Gastroesophageal sphincter (tissue), 4 donors: ENCODE measurements around the gene CUL5. TPM values are rescaled to one million over a fixed set of nuclear protein-coding genes. Genes with fewer than 3 reads are reported as not detected.

ENCODE experiments used
- ATAC-seq: fragments of 150-250 bp; one replicate; pipeline ENCODE4 v1.9.1; 2016; ENCODE audit warnings: mild to moderate bottlenecking, moderate library complexity
- H3K27ac ChIP-seq, 4 donors: fragments of 200-600 bp; sonication (generic) in 3 of 4; 1 replicate in 3 of 4; 2 replicates in 1 of 4; pipeline ENCODE4 v1.5.1; 2016 to 2019
- H3K27me3 ChIP-seq: fragments of 200-600 bp; sonication (generic); one replicate; pipeline ENCODE4 v1.5.1; 2019
- H3K36me3 ChIP-seq, 2 donors: fragments of 200-600 bp; sonication (generic); one replicate each; pipeline ENCODE4 v1.5.1; 2019; ENCODE audit warnings: control low read depth in 1 of 2
- H3K4me1 ChIP-seq, 3 donors: fragments of 200-600 bp; sonication (generic); 1 replicate in 2 of 3; 2 replicates in 1 of 3; pipeline ENCODE4 v1.5.1; 2016 to 2019; ENCODE audit warnings: control low read depth in 2 of 3
- H3K4me3 ChIP-seq, 2 donors: fragments of 200-600 bp; sonication (generic); one replicate each; pipeline ENCODE4 v1.5.1; 2019; ENCODE audit warnings: mild to moderate bottlenecking in 1 of 2, moderate library complexity in 1 of 2
- H3K9me3 ChIP-seq, 3 donors: fragments of 200-600 bp; sonication (generic); one replicate each; pipeline ENCODE4 v1.5.1; 2017 to 2019; ENCODE audit warnings: control low read depth in 2 of 3
- EP300 ChIP-seq: sonication (generic); formaldehyde crosslinking; IDR thresholded peaks from one replicate; pipeline ENCODE4 v1.6.1; 2017; ENCODE audit warnings: antibody characterized with exemption, mild to moderate bottlenecking
- POLR2A ChIP-seq, 2 donors: fragments of 450-650 bp; IDR thresholded peaks; one replicate each; pipeline ENCODE4 v1.6.1; 2017; ENCODE audit warnings: antibody characterized with exemption in 2 of 2, mild to moderate bottlenecking in 2 of 2, moderate library complexity in 1 of 2
- POLR2AphosphoS5 ChIP-seq: sonication (generic); formaldehyde crosslinking; IDR thresholded peaks from one replicate; pipeline ENCODE4 v1.6.1; 2017; ENCODE audit warnings: antibody characterized with exemption
- WGBS, 2 donors: methylation state at CpG; one replicate each; pipeline ENCODE4 v1.1.5; 2018; ENCODE audit warnings: low coverage in 1 of 2; 5-methylcytosine and 5-hydroxymethylcytosine counted together
- total RNA-seq, 4 donors: library from RNA; depleted of rRNA; stranded (reverse); fragments of >200 nt; gene quantifications; one replicate each; pipeline ENCODE4 v1.1.0, GENCODE V29; 2016
- TF ChIP-seq, protein P1 (sequence below), 4 experiments: fragments of 200-600 bp in 2 of 4; fragments of 450-650 bp in 2 of 4; sonication (generic) in 1 of 4; IDR thresholded peaks; one replicate each; pipeline ENCODE4 v1.5.1; 2017 to 2019; ENCODE audit warnings: antibody characterized with exemption in 4 of 4, mild to moderate bottlenecking in 2 of 4, moderate library complexity in 2 of 4

CUL5 gene
- total RNA-seq, 4 donors from 2014 or later: 33.0 to 38.8 (median 33.8) TPM

DNA sequence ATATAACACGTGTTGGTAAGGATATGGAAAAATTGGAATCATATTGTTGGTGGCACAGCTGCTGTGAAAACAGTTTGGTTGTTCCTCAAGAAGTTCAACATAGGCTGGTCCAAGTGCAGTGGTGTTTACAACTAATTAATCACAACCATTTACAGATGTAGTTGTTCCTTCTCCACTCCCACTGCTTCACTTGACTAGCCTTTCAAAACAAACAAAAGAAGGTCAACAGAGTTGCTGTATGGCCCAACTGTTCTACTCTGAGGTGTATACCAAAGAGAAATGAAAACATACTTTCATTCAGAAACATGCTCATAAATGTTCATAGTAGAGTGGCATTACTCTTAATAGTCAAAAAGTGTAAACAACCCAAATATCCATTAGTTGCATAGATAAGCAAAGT is 76.1 kb downstream of the CUL5 start:
- no peak for TF ChIP-seq EP300
- TF ChIP-seq, protein P1, sequence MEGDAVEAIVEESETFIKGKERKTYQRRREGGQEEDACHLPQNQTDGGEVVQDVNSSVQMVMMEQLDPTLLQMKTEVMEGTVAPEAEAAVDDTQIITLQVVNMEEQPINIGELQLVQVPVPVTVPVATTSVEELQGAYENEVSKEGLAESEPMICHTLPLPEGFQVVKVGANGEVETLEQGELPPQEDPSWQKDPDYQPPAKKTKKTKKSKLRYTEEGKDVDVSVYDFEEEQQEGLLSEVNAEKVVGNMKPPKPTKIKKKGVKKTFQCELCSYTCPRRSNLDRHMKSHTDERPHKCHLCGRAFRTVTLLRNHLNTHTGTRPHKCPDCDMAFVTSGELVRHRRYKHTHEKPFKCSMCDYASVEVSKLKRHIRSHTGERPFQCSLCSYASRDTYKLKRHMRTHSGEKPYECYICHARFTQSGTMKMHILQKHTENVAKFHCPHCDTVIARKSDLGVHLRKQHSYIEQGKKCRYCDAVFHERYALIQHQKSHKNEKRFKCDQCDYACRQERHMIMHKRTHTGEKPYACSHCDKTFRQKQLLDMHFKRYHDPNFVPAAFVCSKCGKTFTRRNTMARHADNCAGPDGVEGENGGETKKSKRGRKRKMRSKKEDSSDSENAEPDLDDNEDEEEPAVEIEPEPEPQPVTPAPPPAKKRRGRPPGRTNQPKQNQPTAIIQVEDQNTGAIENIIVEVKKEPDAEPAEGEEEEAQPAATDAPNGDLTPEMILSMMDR (IDR thresholded peaks at IDR 0.05): no peak
- TF ChIP-seq POLR2A (IDR thresholded peaks at IDR 0.05): no peak
- no peak for TF ChIP-seq POLR2AphosphoS5
- WGBS, 2 donors: 88 to 89% methylated on average over 1 of the region's 1 CpG
- no peak for ATAC-seq
- H3K9me3 ChIP-seq: no peaks in the 10 kb centered on the region
- H3K4me3 ChIP-seq: no peak overlapping the region
- H3K36me3 ChIP-seq: peaks cover 0 to 68% of the 10 kb centered on the region in 2 donors
- H3K27me3 ChIP-seq: no peaks in the 10 kb centered on the region
- no peak overlapping the region for H3K27ac ChIP-seq
- H3K4me1 ChIP-seq: no peaks in the 10 kb centered on the region

DNA sequence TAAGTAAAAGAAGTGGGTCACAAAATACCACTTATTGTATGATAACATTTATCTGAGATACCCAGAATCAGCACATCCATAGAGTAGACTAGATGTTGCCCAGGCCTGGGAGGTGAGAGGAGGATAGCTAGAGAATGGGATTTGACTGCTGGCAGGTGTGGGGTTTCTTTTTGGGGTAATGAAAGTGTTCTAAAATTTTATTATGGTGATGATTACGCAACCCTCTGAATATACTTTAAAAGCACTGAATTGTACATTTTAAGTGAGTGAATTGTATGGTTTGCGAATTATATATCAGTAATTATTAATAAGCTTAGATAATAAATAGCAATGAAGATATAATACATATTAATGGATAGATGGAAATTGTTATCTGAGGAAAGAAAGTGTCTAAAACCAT is 77.0 kb downstream of the CUL5 start:
- Histone ChIP-seq H3K4me1 (no peaks in the 10 kb centered on the region), H3K4me3 (no peak overlapping the region), H3K27ac (no peak overlapping the region), H3K27me3 (no peaks in the 10 kb centered on the region), H3K9me3 (no peaks in the 10 kb centered on the region), H3K36me3 (peaks cover 0 to 68% of the 10 kb centered on the region in 2 donors)
- 93 to 97% methylated on average over 2 of the region's 2 CpGs for WGBS, 2 donors
- TF ChIP-seq POLR2AphosphoS5: no peak
- no peak for TF ChIP-seq EP300
- TF ChIP-seq POLR2A (IDR thresholded peaks at IDR 0.05): no peak
- TF ChIP-seq, protein P1 (IDR thresholded peaks at IDR 0.05): no peak
- ATAC-seq: no peak

DNA sequence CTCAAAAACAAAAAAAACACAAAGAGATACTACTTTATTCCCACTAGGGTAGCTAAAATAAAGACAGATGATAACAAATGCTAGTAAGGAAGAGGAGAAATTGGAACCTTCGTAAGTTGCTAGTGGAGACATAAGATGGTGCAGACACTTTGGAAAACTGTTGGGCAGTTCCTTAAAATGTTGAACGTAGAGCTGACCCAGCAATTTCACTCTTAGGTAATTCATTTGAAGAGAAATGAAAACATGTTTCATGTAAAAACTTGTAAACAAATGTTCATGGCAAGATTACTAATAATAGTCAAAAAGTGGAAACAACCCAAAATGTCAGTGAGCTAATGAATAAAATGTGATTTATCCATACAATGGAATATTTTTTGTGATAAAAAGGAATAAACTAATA is 83.4 kb downstream of the CUL5 start:
- H3K9me3 ChIP-seq: no peaks in the 10 kb centered on the region
- H3K4me3 ChIP-seq: no peak overlapping the region
- H3K27ac ChIP-seq: no peak overlapping the region
- 42 to 50% methylated on average over 2 of the region's 2 CpGs for WGBS, 2 donors
- TF ChIP-seq EP300 (no peak), POLR2A (IDR thresholded peaks at IDR 0.05) (no peak), POLR2AphosphoS5 (no peak)
- TF ChIP-seq, protein P1 (IDR thresholded peaks at IDR 0.05): no peak
- H3K27me3 ChIP-seq: no peaks in the 10 kb centered on the region
- H3K4me1 ChIP-seq: no peaks in the 10 kb centered on the region
- ATAC-seq: no peak
- peaks cover 0 to 77% of the 10 kb centered on the region in 2 donors for H3K36me3 ChIP-seq

DNA sequence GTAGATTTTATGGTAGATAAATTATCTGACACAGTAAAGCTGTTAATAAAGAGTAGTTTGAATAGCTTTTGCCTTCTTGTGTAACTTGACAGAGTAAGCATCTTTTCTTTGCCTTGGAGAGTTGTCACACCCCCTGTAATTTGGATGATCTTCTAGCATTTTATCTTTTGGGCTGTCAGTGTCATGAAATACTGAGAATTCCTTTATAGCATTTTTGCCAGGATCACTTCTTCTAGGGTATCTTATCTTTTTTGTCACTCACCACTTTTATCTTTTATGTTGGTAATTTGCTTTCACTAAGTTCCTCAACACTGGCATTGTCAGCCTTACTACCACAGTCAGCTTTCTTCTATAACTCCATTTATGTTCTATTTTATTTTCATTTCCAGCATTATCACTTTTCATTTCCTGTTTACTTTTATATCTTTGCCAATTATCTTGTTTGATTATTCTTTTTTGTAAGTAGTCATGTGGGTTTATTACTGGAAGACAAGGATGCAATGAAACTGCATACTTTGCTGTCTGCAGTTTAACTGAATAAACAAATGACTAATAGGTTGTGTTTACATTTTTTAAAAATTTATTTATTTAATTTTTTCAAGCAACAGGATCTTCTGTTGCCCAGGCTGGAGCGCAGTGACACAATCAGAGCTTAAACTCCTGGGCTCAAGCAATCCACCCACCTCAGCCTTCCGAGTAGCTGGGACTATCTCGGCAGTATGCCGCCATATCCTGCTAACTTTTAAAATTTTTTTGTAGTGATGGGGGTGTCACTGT is 84.6 kb downstream of the CUL5 start:
- TF ChIP-seq EP300 (no peak), POLR2A (IDR thresholded peaks at IDR 0.05) (no peak), POLR2AphosphoS5 (no peak)
- TF ChIP-seq, protein P1 (IDR thresholded peaks at IDR 0.05): no peak
- H3K4me3 ChIP-seq: no peak overlapping the region
- no peak for ATAC-seq
- H3K36me3 ChIP-seq: peaks cover 0 to 84% of the 10 kb centered on the region in 2 donors
- H3K4me1 ChIP-seq: no peaks in the 10 kb centered on the region
- H3K27ac ChIP-seq: no peak overlapping the region
- no peaks in the 10 kb centered on the region for H3K9me3 ChIP-seq
- 91 to 97% methylated on average over 4 of the region's 4 CpGs for WGBS, 2 donors
- no peaks in the 10 kb centered on the region for H3K27me3 ChIP-seq

DNA sequence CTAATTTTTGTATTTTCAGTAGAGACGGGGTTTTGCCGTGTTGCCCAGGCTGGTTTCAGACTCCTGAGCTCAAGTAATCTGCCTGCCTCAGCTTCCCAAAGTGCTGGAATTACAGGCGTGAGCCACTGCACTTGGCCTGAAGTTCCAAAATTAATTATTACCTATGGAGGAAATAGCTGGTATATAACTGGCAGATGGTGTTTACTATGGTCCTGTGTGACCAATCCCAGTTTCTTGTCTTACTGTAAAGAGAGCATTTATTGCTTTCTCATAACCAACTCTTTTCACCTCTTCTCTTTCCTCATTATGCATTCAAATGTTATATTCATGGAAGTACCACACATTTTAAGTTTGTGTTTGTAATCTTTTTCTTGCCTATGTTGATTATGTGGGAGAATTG is 88.5 kb downstream of the CUL5 start:
- TF ChIP-seq EP300 (no peak), POLR2A (IDR thresholded peaks at IDR 0.05) (no peak), POLR2AphosphoS5 (no peak)
- TF ChIP-seq, protein P1 (IDR thresholded peaks at IDR 0.05): no peak

More for the DNA sequence above, 88.5 kb downstream of the CUL5 start:
- Histone ChIP-seq H3K36me3 (peaks cover 0 to 87% of the 10 kb centered on the region in 2 donors), H3K27ac (no peak overlapping the region), H3K9me3 (no peaks in the 10 kb centered on the region), H3K27me3 (no peaks in the 10 kb centered on the region), H3K4me3 (no peak overlapping the region), H3K4me1 (no peaks in the 10 kb centered on the region)
- WGBS, 2 donors: 100% methylated on average over 1 of the region's 3 CpGs; no CpG with 5 or more reads in 1 of the 2 donors
- no peak for ATAC-seq
